Tibial nerve (tissue), 4 donors: ENCODE data around the gene GPBP1. TPM values are rescaled to one million over a fixed set of nuclear protein-coding genes. Genes with fewer than 3 reads are reported as not detected.
"Not testable (repeated sequence)": the region's sequence is repeated elsewhere in the genome, so short reads cannot be mapped to it uniquely, and the experiment has no call there.

ENCODE experiments used
- DNase-seq, 2 donors: peaks; one replicate each; pipeline ENCODE4 v3.0.0-alpha.2; 2019; ENCODE audit warnings: low spot score in 2 of 2
- H3K27ac ChIP-seq, 4 donors: fragments of 200-600 bp; sonication (generic) in 3 of 4; one replicate each; pipeline ENCODE4 v1.5.1; 2017 to 2019; ENCODE audit warnings: mild to moderate bottlenecking in 1 of 4
- H3K27me3 ChIP-seq, 2 donors: fragments of 200-600 bp; sonication (generic) in 1 of 2; one replicate each; pipeline versions ENCODE4 v1.5.1 to v1.6.0; 2017 to 2019
- H3K36me3 ChIP-seq, 3 donors: fragments of 200-600 bp; sonication (generic); one replicate each; pipeline ENCODE4 v1.5.1; 2018 to 2019
- H3K4me1 ChIP-seq, 4 donors: fragments of 200-600 bp; sonication (generic) in 3 of 4; one replicate each; pipeline ENCODE4 v1.5.1; 2017 to 2019
- H3K4me3 ChIP-seq, 4 donors: fragments of 200-600 bp; sonication (generic) in 3 of 4; one replicate each; pipeline ENCODE4 v1.5.1; 2017 to 2019; ENCODE audit warnings: mild to moderate bottlenecking in 1 of 4, moderate library complexity in 1 of 4
- H3K9me3 ChIP-seq, 4 donors: fragments of 200-600 bp; sonication (generic) in 3 of 4; one replicate each; pipeline ENCODE4 v1.5.1; 2017 to 2019
- EP300 ChIP-seq, 2 donors: sonication (generic); formaldehyde crosslinking; IDR thresholded peaks; one replicate each; pipeline ENCODE4 v1.6.1; 2017; ENCODE audit warnings: antibody characterized with exemption in 2 of 2, mild to moderate bottlenecking in 1 of 2
- POLR2A ChIP-seq, 2 donors: fragments of 450-650 bp; IDR thresholded peaks; one replicate each; pipeline ENCODE4 v1.6.1; 2017; ENCODE audit warnings: antibody characterized with exemption in 2 of 2, mild to moderate bottlenecking in 2 of 2, moderate library complexity in 2 of 2
- WGBS, 2 donors: methylation state at CpG; one replicate each; pipeline ENCODE4 v1.1.5; 2018; 5-methylcytosine and 5-hydroxymethylcytosine counted together
- total RNA-seq, 4 donors: library from RNA; depleted of rRNA; stranded (reverse); fragments of >200 nt; gene quantifications; one replicate each; pipeline ENCODE4 v1.1.0, GENCODE V29; 2016
- TF ChIP-seq, protein P1 (sequence below), 5 experiments: fragments of 200-600 bp in 3 of 5; fragments of 450-650 bp in 2 of 5; sonication (generic) in 3 of 5; IDR thresholded peaks; one replicate each; pipeline ENCODE4 v1.5.1; 2016 to 2019; ENCODE audit warnings: antibody characterized with exemption in 5 of 5, mild to moderate bottlenecking in 3 of 5, moderate library complexity in 2 of 5

The GPBP1 gene
- total RNA-seq, 4 donors from 2014 or later = 74.3 to 107 (median 84.9) TPM

DNA sequence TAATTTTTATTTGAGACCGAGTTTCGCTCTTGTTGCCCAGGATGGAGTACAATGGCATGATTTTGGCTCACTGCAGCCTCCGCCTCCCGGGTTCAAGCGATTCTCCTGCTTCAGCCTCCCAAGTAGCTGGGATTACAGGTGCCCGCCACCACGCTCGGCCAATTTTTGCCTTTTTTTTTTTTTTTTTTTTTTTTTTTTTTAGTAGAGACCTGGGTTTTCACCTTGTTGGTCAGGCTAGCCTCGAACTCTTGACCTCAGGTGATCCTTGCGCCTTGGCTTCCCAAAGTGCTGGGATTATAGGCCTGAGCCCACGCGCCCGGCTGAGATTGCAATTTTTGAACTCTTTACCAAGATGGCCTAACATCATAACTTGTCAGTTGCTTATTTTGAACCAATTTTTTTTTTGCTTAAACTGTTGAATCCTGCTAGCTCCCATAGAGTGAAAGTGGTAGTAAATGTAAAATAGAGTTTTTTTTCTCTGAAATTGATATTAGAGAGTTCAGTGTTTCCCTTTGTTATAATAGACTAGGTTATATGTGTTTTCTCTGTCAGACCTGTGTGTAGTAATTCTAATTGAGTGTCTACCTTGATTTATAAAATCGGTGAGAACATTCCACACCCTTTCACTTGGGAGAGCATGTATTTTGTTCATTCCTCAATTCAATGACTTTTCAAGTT is 3.8 kb downstream of the GPBP1 start:
- TF ChIP-seq, protein P1, sequence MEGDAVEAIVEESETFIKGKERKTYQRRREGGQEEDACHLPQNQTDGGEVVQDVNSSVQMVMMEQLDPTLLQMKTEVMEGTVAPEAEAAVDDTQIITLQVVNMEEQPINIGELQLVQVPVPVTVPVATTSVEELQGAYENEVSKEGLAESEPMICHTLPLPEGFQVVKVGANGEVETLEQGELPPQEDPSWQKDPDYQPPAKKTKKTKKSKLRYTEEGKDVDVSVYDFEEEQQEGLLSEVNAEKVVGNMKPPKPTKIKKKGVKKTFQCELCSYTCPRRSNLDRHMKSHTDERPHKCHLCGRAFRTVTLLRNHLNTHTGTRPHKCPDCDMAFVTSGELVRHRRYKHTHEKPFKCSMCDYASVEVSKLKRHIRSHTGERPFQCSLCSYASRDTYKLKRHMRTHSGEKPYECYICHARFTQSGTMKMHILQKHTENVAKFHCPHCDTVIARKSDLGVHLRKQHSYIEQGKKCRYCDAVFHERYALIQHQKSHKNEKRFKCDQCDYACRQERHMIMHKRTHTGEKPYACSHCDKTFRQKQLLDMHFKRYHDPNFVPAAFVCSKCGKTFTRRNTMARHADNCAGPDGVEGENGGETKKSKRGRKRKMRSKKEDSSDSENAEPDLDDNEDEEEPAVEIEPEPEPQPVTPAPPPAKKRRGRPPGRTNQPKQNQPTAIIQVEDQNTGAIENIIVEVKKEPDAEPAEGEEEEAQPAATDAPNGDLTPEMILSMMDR (IDR thresholded peaks at IDR 0.05) = no peak
- TF ChIP-seq EP300 (IDR thresholded peaks at IDR 0.05) (no peak), POLR2A (IDR thresholded peaks at IDR 0.05) (no peak)
- Histone ChIP-seq H3K36me3 (no peaks in the 10 kb centered on the region), H3K9me3 (no peaks in the 10 kb centered on the region), H3K4me3 (peak overlapping the region; percentile 6 to 86 (median 82)), H3K27me3 (no peaks in the 10 kb centered on the region), H3K27ac (peak overlapping the region in 2 of 4 donors; percentile 75 to 98), H3K4me1 (peaks cover 0 to 67% (median 40%) of the 10 kb centered on the region in 4 donors)
- DNase-seq = no peak
- 89 to 92% methylated on average over 14 of the region's 14 CpGs for WGBS, 2 donors

DNA sequence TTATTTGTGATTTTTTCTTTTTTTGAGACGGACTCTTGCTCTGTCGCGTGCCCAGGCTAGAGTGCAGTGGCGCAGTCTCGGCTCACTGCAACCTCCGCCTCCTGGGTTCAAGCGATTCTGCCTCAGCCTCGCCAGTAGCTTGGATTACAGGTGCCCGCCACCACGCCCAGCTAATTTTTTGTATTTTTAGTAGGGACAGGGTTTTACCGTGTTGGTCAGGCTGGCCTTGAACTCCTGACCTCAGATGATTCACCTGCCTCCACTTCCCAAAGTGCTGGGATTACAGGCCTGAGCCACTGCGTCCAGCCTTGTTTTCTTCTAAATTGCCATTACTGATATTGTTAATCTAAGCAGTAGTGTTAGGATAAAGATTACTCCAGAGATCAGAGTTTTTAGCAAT is 4.4 kb downstream of the GPBP1 start:
- not testable (repeated sequence) for DNase-seq, H3K27me3 ChIP-seq, H3K36me3 ChIP-seq, H3K9me3 ChIP-seq
- H3K27ac ChIP-seq = peak overlapping the region in 2 of 4 donors; percentile 56 to 75
- H3K4me1 ChIP-seq = peaks cover 0 to 71% (median 41%) of the 10 kb centered on the region in 4 donors
- WGBS, 2 donors = 72 to 75% methylated on average over 12 of the region's 12 CpGs
- H3K4me3 ChIP-seq = peak overlapping the region in 3 of 4 donors; percentile 6 to 84 (median 26)

DNA sequence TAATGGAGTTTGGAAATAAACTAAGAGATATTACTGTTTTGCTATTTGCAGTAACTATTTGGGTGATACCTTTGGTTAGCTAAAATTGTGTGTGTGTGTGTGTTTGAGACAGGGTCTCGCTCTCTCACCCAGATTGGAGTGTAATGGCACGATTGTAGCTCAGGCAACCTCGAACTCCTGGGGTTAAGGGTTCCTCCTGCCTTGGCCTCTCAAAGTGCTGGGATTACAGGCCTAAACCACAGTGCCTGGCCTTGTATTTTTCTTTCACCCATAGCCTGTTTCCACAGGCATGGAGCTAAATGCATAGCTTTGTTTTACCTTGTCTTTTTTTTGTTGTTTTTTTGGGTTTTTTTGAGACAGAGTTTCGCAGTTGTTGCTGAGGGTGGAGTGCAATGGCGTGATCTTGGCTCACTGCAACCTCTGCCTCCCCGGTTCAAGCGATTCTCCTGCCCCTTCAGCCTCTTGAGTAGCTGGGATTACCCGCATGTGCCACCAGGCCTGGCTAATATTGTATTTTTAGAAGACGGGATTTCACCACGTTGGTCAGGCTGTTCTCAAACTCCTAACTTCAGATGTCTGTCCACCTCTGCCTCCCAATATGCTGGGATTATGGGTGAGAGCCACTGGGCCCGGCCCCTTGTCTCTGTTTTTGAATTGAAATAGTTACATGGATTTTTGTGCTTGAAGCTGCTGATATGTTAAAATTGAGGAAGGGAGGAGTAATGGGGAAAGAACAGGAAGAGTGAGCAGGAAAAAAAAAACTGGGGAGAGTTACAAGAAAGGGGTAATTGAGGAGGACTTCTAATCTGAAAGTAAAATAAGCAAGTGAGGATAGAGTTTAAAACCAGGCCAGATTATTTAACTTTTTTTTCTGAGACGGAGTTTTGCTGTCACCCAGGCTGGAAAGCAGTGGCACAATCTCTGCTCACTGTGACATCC is 5.7 kb downstream of the GPBP1 start:
- peak overlapping the region in 3 of 4 donors; percentile 41 to 75 (median 56) for H3K27ac ChIP-seq
- peak overlapping the region in 3 of 4 donors; percentile 16 to 84 (median 26) for H3K4me3 ChIP-seq
- peaks cover 0 to 9% (median 0%) of the 10 kb centered on the region in 3 donors for H3K36me3 ChIP-seq
- H3K9me3 ChIP-seq = no peaks in the 10 kb centered on the region
- H3K27me3 ChIP-seq = no peaks in the 10 kb centered on the region
- no peak for TF ChIP-seq EP300 (IDR thresholded peaks at IDR 0.05)
- TF ChIP-seq, protein P1 (IDR thresholded peaks at IDR 0.05) = no peak
- no peak for TF ChIP-seq POLR2A (IDR thresholded peaks at IDR 0.05)
- H3K4me1 ChIP-seq = peaks cover 0 to 83% (median 41%) of the 10 kb centered on the region in 4 donors
- DNase-seq = no peak
- whole genome bisulfite sequencing, 2 donors = 14 to 26% methylated on average over 12 of the region's 12 CpGs

DNA sequence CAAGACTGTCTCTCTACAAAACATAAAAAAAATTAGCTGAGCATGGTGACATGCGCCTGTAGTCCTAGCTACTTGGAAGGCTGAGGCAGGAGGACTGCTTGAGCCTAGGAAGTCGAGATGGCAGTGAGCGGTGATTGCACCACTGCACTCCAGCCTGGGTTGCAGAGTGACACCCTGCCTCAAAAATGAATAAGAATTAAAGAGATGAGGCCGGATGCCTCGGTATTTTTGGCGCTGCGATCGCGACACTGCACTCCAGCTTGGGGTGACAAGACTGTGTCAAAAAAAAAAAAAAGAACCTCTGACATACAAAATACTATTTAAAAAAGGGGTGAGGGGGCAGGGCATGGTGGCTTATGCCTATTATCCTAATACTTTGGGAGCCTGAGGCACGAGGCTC is 7.3 kb downstream of the GPBP1 start:
- TF ChIP-seq POLR2A (IDR thresholded peaks at IDR 0.05) = no peak
- TF ChIP-seq, protein P1 (IDR thresholded peaks at IDR 0.05) = no peak
- TF ChIP-seq EP300 (IDR thresholded peaks at IDR 0.05) = no peak
- H3K9me3 ChIP-seq = no peaks in the 10 kb centered on the region
- no peak overlapping the region for H3K27ac ChIP-seq
- H3K36me3 ChIP-seq = peaks cover 0 to 10% (median 0%) of the 10 kb centered on the region in 3 donors
- no peak for DNase-seq
- 77 to 78% methylated on average over 10 of the region's 10 CpGs for WGBS, 2 donors
- no peak overlapping the region for H3K4me3 ChIP-seq
- H3K4me1 ChIP-seq = peaks cover 0 to 96% (median 51%) of the 10 kb centered on the region in 4 donors
- no peaks in the 10 kb centered on the region for H3K27me3 ChIP-seq

DNA sequence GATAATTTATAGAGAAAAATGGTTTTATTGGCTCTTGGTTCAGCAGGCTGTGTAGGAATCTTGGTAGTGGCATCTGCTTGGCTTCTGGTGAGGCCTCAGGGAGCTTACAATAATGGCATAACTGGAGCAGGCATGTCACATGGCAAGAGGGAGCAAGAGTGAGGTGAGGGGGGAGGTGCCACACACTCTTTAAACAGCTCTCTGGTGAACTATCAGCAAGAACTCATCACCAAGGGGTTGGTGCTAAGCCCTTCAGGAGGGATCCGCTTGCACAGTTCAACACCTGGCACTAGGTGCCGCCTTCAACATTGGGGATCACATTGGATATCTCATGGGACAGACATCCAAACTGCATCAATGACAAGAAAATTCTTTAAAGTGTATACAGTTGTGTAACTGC is 10.5 kb downstream of the GPBP1 start:
- peaks cover 0 to 98% (median 52%) of the 10 kb centered on the region in 4 donors for H3K4me1 ChIP-seq
- H3K9me3 ChIP-seq = no peaks in the 10 kb centered on the region
- H3K27me3 ChIP-seq = no peaks in the 10 kb centered on the region
- TF ChIP-seq, protein P1 (IDR thresholded peaks at IDR 0.05) = no peak
- TF ChIP-seq POLR2A (IDR thresholded peaks at IDR 0.05) (no peak), EP300 (IDR thresholded peaks at IDR 0.05) (no peak)
- H3K4me3 ChIP-seq = no peak overlapping the region
- DNase-seq = no peak
- H3K27ac ChIP-seq = no peak overlapping the region
- peaks cover 0 to 10% (median 0%) of the 10 kb centered on the region in 3 donors for H3K36me3 ChIP-seq
- WGBS, 2 donors = 94 to 100% methylated on average over 2 of the region's 2 CpGs
